GM18951 (cell line): Measurements from ENCODE around the gene POGLUT2.
A peak's percentile ranks its signal among the peaks of the same experiment; 100 is the strongest.

Experiments
- POLR2A ChIP-seq: IDR thresholded peaks from 4 replicates; pipeline ENCODE4 v1.6.1; 2011; ENCODE audit warnings: mild to moderate bottlenecking; ENCODE audit not compliant: insufficient read length, insufficient read depth; ENCODE audit errors: extremely low read depth
- in situ Hi-C: fragments of 300-500 bp; cut with MboI; formaldehyde crosslinking; loops from one replicate; pipeline ENCODE4 v1.12.0; 2022; ENCODE audit warnings: low sequenced_read_pairs, mixed read lengths, inconsistent platforms; ENCODE audit not compliant: unreplicated experiment

POGLUT2 gene

GRCh38 chr13:102798581-102799425 is at the start of gene POGLUT2, which contains the start of gene BIVM:
Gene POGLUT2, minus strand, starts transcription at chr13:102798976. Its CDS starts 306 bp downstream, at chr13:102798670.
Gene BIVM, plus strand, starts transcription at chr13:102799119. Its CDS starts 8,149 bp downstream, at chr13:102807268.
- TF ChIP-seq POLR2A, result peak; percentile 62
- in situ Hi-C loops, result no loop called here

GRCh38 chr13:102847272-102848234 is 48.8 kb upstream of the POGLUT2 start:
- TF ChIP-seq POLR2A, result no peak
- in situ Hi-C loops, result loop anchor here (10.0 kb wide), 1 partner anchor 253 kb away; the partner anchor contains the start of gene TPP2

GRCh38 chr13:102846261-102847015 is 47.7 kb upstream of the POGLUT2 start:
- in situ Hi-C loops, result loop anchor here (10.0 kb wide), 1 partner anchor 252 kb away; the partner anchor contains the start of gene TPP2
- peak; percentile 43 for TF ChIP-seq POLR2A

GRCh38 chr13:102845630-102846260 is 47.0 kb upstream of the POGLUT2 start, which contains the start of gene ERCC5:
Gene ERCC5, plus strand, starts transcription at chr13:102846032. Its CDS starts 235 bp downstream, at chr13:102846267.
- in situ Hi-C loops, result loop anchor here (10.0 kb wide), 1 partner anchor 251 kb away; the partner anchor contains the start of gene TPP2
- TF ChIP-seq POLR2A, result peak; percentile 85

- in situ Hi-C loops, result loop anchor here (10.0 kb wide), 1 partner anchor 250 kb away; the partner anchor contains the start of gene TPP2
- TF ChIP-seq POLR2A, result no peak
These were observed 46.5 kb upstream of the POGLUT2 start for GRCh38 chr13:102845289-102845629.

GRCh38 chr13:102839462-102839861 is 40.7 kb upstream of the POGLUT2 start:
- TF ChIP-seq POLR2A, result no peak
- in situ Hi-C loops, result no loop called here

GRCh38 chr13:102838982-102839381 is 40.2 kb upstream of the POGLUT2 start:
- no peak for TF ChIP-seq POLR2A
- in situ Hi-C loops, result no loop called here

- in situ Hi-C loops, result no loop called here
- no peak for TF ChIP-seq POLR2A
These were observed 39.5 kb upstream of the POGLUT2 start for GRCh38 chr13:102838273-102838672.

GRCh38 chr13:102836471-102836870 is 37.7 kb upstream of the POGLUT2 start:
- no peak for TF ChIP-seq POLR2A
- in situ Hi-C loops, result no loop called here

GRCh38 chr13:102830646-102831045 is 31.9 kb upstream of the POGLUT2 start:
- in situ Hi-C loops, result no loop called here
- TF ChIP-seq POLR2A, result no peak

- in situ Hi-C loops, result no loop called here
- no peak for TF ChIP-seq POLR2A
These were observed 27.3 kb upstream of the POGLUT2 start for GRCh38 chr13:102825921-102826706.
